Effector memory CD8-positive, alpha-beta T cell (primary cell): ENCODE data around the gene CRK.
"Not testable (repeated sequence)": the region's sequence is repeated elsewhere in the genome, so short reads cannot be mapped to it uniquely, and the experiment has no call there.

Experiments used
- ATAC-seq: fragments of 150-1000 bp; cut with Tn5 transposase; replicated peaks from 2 replicates; pipeline ENCODE4 v1.10.0; 2021; ENCODE audit warnings: mild to moderate bottlenecking, moderate library complexity
- DNase-seq, 3 experiments: peaks; one replicate each; pipeline ENCODE4 v3.0.0; 2021
- H3K27ac Mint-ChIP-seq, 2 donors: one replicate each; pipeline ENCODE4 v1.8.0; 2022; ENCODE audit warnings: mild to moderate bottlenecking in 2 of 2, mixed read lengths in 2 of 2, moderate library complexity in 2 of 2
- H3K27me3 Mint-ChIP-seq, 2 donors: one replicate each; pipeline ENCODE4 v1.8.0; 2022; ENCODE audit warnings: mixed read lengths in 2 of 2
- H3K36me3 Mint-ChIP-seq: one replicate; pipeline ENCODE4 v1.8.0; 2022; ENCODE audit warnings: mild to moderate bottlenecking, moderate library complexity, mixed read lengths; ENCODE audit not compliant: insufficient read depth
- H3K4me1 Mint-ChIP-seq, 2 donors: one replicate each; pipeline ENCODE4 v1.8.0; 2022; ENCODE audit warnings: low read depth in 2 of 2, mixed read lengths in 2 of 2
- H3K4me3 Mint-ChIP-seq, 2 donors: one replicate each; pipeline ENCODE4 v1.8.0; 2022; ENCODE audit warnings: mild to moderate bottlenecking in 2 of 2, mixed read lengths in 2 of 2, moderate library complexity in 2 of 2
- H3K9me3 Mint-ChIP-seq, 2 donors: one replicate each; pipeline ENCODE4 v1.8.0; 2022; ENCODE audit warnings: mixed read lengths in 2 of 2

CRK gene

DNA sequence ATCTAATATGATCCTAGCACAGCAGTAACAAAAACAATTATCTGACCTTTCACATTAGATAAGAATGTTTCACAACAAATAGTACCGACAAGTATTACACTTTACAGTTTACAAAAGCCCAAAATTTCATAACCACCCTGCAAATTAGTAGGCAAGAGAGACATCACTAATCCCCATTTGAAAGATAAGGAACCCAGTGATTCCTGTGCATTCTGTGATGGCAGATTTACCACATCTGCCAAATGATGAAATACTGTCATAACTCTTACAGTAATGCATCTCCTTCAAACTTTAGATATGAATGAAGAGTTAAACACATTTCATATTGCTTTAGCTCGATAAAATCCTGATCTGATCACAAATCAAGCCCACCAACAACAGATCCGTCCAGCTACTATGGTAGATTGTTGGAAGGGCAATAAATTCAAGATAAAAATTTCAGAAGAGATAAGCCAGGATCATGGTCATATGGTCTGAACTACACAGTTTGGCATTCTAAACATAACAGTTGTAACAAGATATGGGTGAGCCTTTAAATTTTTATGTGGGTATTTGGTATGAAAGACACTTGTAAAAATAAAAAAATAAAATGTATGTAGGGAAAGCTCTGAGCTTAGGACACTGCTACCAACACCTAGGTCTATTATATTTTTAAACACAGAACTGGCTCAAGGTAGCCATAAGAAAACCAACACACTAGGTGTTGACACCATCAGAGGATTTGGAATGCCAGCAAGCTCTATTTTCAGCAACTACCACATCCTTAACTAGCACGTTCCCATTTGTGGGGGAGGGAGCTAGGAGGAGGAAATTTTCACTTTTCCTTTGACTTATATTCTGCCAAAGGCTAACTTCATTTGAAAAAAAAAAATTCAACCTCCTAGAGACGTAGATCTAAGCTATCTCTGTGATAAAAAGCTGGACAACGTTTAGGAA is 65.3 kb downstream of the CRK start:
- peak overlapping the region; percentile 3 to 30 for H3K4me3 Mint-ChIP-seq
- H3K9me3 Mint-ChIP-seq, result no peaks in the 10 kb centered on the region
- DNase-seq (no peak), ATAC-seq (no peak)
- no peaks in the 10 kb centered on the region for H3K27me3 Mint-ChIP-seq
- peaks cover 43 to 57% of the 10 kb centered on the region in 2 donors for H3K4me1 Mint-ChIP-seq
- peak overlapping the region; percentile 10 to 59 for H3K27ac Mint-ChIP-seq
- H3K36me3 Mint-ChIP-seq, result peaks cover 18% of the 10 kb centered on the region

DNA sequence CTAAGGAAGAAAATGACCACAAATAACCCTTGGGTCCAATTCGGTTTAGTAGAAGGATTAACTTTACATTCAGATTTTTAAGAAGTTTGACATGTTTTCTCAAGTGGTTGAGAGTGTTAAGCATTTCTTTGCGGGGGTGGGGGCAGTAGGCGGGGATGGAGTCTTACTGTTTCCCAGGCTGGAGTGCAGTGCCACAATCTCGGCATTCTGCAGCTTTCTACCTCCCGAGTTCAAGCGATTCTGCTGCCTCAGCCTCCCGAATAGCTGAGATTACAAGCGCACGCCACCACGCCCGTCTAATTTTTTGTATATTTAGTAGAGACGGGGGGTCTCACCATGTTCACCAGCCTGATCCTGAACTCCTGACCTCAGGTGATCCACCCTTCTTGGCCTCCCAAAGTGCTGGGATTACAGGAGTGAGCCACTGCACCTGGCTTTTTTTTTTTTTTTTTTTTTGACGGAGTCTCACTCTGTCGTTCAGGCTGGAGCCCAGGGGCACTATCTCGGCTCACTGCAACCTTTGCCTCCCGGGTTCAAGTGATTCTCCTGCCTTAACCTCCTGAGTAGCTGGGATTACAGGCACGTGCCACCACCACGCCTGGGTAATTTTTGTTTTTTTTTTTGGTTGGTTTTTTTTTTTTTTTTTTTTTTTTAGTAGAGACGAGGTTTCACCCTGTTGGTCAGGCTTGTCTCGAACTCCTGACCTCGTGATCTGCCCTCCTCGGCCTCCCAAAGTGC is 68.4 kb downstream of the CRK start:
- H3K27ac Mint-ChIP-seq, result peak overlapping the region in 1 of 2 donors; percentile 75
- not testable (repeated sequence) for DNase-seq, ATAC-seq, H3K27me3 Mint-ChIP-seq, H3K9me3 Mint-ChIP-seq
- H3K4me1 Mint-ChIP-seq, result peaks cover 42 to 61% of the 10 kb centered on the region in 2 donors
- H3K36me3 Mint-ChIP-seq, result peaks cover 20% of the 10 kb centered on the region
- H3K4me3 Mint-ChIP-seq, result peak overlapping the region in 1 of 2 donors; percentile 31

DNA sequence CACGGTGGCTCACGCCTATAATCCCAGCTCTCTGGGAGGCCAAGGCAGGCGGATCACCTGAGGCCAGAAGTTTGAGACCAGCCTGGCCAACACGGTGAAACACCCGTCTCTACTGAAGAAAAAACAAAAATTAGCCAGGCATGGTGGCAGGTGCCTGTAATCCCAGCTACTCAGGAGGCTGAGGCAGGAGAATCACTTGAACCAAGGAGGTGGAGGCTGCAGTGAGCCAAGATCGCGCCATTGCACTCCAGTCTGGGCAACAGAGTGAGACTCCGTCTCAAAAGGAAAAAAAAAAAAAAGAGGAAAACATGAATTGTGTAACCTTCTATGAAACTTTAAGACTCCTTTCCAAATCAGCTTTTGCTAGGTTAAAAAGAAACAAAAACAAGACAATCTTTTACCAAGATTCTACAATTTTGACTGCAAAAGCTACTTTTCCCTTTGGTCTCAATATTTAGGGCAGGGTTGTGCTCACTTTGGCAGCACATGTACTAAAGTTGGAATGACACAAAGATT is 69.3 kb downstream of the CRK start:
- Mint-ChIP-seq H3K27ac (peak overlapping the region; percentile 56 to 75), H3K4me3 (peak overlapping the region in 1 of 2 donors; percentile 31), H3K4me1 (peaks cover 34 to 56% of the 10 kb centered on the region in 2 donors), H3K36me3 (peaks cover 23% of the 10 kb centered on the region)
- ATAC-seq, H3K27me3 Mint-ChIP-seq, H3K9me3 Mint-ChIP-seq, DNase-seq: not testable (repeated sequence)

DNA sequence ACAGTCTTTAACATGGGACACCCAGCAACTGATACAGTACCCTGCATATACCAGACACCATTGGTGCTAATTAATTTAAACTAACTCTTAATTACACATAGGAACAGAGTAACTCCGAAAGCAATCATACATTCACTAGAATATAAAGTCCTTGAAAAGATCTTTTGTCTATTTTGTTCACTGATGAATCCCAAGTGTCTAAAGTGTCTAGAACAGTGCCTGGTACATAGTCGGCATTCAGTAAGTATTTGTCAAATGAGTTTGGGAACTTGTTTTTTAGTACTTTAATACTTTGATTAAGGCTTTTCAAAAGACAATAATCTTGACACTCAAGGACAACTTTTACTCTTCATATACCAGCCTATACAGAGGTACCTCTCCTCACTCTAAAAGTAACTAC is 69.8 kb downstream of the CRK start:
- Mint-ChIP-seq H3K4me3 (peak overlapping the region in 1 of 2 donors; percentile 31), H3K36me3 (peaks cover 28% of the 10 kb centered on the region), H3K9me3 (no peaks in the 10 kb centered on the region), H3K27me3 (no peaks in the 10 kb centered on the region), H3K27ac (peak overlapping the region; percentile 56 to 75), H3K4me1 (peaks cover 35 to 56% of the 10 kb centered on the region in 2 donors)
- peak; percentile 33 for ATAC-seq
- no peak for DNase-seq

DNA sequence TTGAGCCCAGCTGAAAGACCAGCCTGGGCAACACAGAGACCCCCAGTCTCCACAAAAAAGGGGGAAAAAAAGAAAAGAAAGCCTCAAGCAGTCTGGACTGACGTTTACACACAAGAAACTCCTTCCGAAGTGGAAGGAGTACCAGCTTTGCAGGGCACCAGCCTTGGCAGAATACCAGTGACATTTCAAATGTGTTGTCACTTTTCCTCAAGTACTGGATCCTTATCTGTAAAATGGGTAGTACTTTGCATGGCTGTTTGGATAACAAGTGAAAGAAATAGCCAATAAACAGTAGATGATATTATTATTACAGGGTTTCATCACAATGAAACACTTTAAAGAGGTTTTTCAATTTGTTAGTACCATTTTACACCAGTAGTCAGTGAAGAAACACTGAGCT is 70.2 kb downstream of the CRK start:
- ATAC-seq (no peak), DNase-seq (no peak)
- peaks cover 36 to 54% of the 10 kb centered on the region in 2 donors for H3K4me1 Mint-ChIP-seq
- H3K27me3 Mint-ChIP-seq, result no peaks in the 10 kb centered on the region
- H3K36me3 Mint-ChIP-seq, result peaks cover 29% of the 10 kb centered on the region
- H3K9me3 Mint-ChIP-seq, result no peaks in the 10 kb centered on the region
- H3K4me3 Mint-ChIP-seq, result peak overlapping the region in 1 of 2 donors; percentile 3
- peak overlapping the region; percentile 46 to 69 for H3K27ac Mint-ChIP-seq

GRCh38 chr17:1384905-1385435 is 71.1 kb downstream of the CRK start:
- ATAC-seq, result no peak
- Mint-ChIP-seq H3K4me3 (peak overlapping the region; percentile 22 to 27), H3K9me3 (no peaks in the 10 kb centered on the region), H3K27me3 (no peaks in the 10 kb centered on the region), H3K36me3 (peaks cover 29% of the 10 kb centered on the region), H3K4me1 (peaks cover 37 to 54% of the 10 kb centered on the region in 2 donors), H3K27ac (peak overlapping the region in 1 of 2 donors; percentile 69)
- DNase-seq, result no peak

DNA sequence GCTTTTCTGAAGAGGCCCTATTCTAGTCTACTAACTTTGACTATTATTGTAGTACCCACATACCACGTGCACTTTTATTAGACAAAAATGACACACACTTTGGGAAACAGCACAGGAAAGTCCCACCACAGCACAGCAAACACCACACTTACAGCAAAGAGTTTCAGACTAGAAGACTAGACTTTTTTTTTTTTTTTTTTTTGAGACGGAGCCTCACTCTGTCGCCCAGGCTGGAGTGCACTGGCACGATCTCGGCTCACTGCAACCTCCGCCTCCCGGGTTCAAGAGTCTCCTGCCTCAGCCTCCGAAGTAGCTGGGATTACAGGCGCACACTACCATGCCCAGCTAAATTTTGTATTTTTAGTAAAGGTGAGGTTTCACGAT is 76.1 kb downstream of the CRK start:
- Mint-ChIP-seq H3K36me3 (peaks cover 30% of the 10 kb centered on the region), H3K9me3 (no peaks in the 10 kb centered on the region), H3K27ac (peak overlapping the region; percentile 0 to 90), H3K27me3 (no peaks in the 10 kb centered on the region), H3K4me1 (peaks cover 57 to 71% of the 10 kb centered on the region in 2 donors), H3K4me3 (peak overlapping the region; percentile 24 to 40)
- DNase-seq, result no peak
- ATAC-seq, result peak; percentile 74

DNA sequence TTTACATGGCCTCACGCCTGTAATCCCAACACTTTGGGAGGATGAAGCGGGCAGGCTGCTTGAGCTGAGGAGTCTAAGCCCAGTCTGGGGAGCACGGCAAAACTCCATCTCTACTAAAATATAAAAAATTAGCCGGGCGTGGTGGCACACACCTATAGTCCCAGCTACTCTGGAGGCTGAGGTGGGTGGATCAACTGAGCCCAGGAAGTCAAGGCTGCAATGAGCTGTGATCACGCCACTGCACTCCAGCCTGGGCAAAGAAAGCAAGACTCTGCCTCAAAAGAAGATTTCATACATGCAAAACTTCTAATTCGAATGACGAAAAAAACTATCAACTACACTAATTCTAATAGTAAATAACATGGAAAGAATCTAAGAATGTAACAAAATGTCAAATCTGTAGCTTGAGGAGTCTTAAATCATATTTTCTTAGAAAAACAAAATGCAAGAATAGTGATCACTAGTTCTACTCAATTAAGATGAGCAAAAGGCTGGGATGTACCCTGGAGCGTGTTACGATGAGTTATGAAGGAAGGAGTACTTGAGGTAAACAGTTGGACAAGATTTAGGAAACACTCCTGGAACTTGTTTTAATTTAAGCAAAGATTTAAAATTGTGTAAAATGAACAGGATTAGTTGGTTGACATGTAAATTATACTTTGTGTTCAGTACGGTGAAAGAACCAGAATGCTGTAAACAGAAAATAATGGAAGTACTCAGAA is 76.7 kb downstream of the CRK start:
- Mint-ChIP-seq H3K27me3 (no peaks in the 10 kb centered on the region), H3K36me3 (peaks cover 29% of the 10 kb centered on the region), H3K4me3 (peak overlapping the region; percentile 24 to 40), H3K4me1 (peaks cover 61 to 75% of the 10 kb centered on the region in 2 donors), H3K9me3 (no peaks in the 10 kb centered on the region), H3K27ac (peak overlapping the region; percentile 0 to 90)
- DNase-seq, result no peak
- no peak for ATAC-seq

DNA sequence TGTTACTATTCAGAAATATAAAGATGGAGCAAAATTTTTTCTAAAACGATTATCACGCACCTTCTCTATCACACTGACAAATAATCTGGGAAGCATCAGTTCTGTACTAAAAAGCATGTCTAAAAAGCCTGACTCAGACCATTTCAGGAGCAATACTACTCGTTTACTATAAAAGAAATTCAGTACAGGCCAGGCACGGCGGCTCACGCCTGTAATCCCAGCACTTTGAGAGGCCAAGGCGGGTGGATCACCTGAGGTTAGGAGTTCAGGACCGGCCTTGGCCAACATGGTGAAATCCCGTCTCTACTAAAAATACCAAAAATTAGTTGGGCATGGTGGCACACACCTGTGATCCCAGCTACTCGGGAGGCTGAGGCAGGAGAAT is 77.6 kb downstream of the CRK start:
- peak overlapping the region in 1 of 2 donors; percentile 0 for H3K27ac Mint-ChIP-seq
- peaks cover 68 to 79% of the 10 kb centered on the region in 2 donors for H3K4me1 Mint-ChIP-seq
- not testable (repeated sequence) for H3K9me3 Mint-ChIP-seq, H3K27me3 Mint-ChIP-seq, ATAC-seq, DNase-seq
- H3K36me3 Mint-ChIP-seq, result peaks cover 32% of the 10 kb centered on the region
- peak overlapping the region in 1 of 2 donors; percentile 12 for H3K4me3 Mint-ChIP-seq

DNA sequence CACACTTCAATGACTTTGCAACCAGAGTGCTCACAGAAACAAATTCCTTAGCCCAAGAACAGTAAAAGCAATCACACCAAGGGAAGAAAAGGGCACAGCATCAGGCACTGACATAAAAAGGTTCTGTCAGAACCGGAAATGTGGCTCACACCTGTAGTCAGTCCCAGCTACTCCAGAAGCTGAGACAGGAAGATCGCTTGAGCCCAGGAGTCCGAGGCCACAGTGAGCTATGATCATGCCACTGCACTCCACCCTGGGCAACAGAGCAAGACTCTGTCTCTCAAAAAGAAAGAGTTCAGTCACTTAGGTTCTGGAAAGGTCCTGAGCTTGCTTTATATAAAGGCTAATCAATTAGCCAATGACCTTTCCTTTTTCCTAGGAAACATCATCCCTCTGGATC is 78.7 kb downstream of the CRK start:
- Mint-ChIP-seq H3K4me1 (peaks cover 67 to 84% of the 10 kb centered on the region in 2 donors), H3K9me3 (no peaks in the 10 kb centered on the region), H3K4me3 (peak overlapping the region; percentile 36 to 51), H3K27me3 (no peaks in the 10 kb centered on the region), H3K36me3 (peaks cover 35% of the 10 kb centered on the region), H3K27ac (peak overlapping the region; percentile 40 to 82)
- ATAC-seq (no peak), DNase-seq (no peak)

DNA sequence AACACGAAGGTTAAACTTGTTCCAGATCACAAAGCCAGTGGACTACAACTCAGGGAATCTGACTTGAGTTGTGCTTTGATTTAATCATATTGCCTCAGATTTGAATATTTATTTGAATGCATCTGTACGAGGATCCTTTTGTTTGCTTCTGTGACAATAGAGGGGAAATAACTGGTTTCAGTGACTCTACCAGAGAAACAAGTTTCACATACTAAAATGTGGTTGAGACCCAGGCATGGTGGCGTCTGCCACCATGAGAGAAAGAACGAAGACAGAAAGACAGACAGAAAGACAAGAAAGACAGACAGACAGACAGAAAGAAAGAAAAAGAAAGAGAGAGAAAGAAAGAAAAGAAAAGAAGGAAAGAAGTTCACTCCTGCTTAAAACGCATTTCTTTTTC is 80.0 kb downstream of the CRK start:
- Mint-ChIP-seq H3K36me3 (peaks cover 30% of the 10 kb centered on the region), H3K4me1 (peaks cover 65 to 80% of the 10 kb centered on the region in 2 donors), H3K27me3 (no peaks in the 10 kb centered on the region), H3K27ac (peak overlapping the region; percentile 0 to 40), H3K4me3 (peak overlapping the region; percentile 36 to 65), H3K9me3 (no peaks in the 10 kb centered on the region)
- peak; percentile 20 for ATAC-seq
- DNase-seq, result no peak

DNA sequence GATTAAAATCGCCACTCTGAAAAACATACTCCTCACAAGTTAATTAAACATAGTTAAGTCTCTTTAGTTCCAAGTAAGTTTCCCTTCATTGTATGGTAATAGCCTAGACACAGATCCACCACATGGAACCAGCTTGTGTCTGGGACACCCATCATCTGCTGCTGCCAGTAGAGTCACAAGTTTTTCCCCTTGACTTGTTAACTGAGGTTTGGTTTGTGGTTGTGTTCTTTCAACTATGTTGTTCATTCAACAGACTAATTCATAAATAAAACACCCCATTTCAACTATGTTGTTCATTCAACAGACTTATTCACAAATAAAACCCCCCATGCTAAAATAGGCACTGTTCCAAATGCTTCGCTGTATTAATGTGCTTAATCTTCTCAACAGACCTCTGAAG is 80.4 kb downstream of the CRK start:
- peaks cover 65 to 79% of the 10 kb centered on the region in 2 donors for H3K4me1 Mint-ChIP-seq
- H3K4me3 Mint-ChIP-seq, result peak overlapping the region; percentile 36 to 65
- DNase-seq, result peak in 1 of 3 experiments; percentile 20
- H3K9me3 Mint-ChIP-seq, result no peaks in the 10 kb centered on the region
- peak overlapping the region; percentile 40 to 82 for H3K27ac Mint-ChIP-seq
- peak; percentile 76 for ATAC-seq
- H3K27me3 Mint-ChIP-seq, result no peaks in the 10 kb centered on the region
- H3K36me3 Mint-ChIP-seq, result peaks cover 35% of the 10 kb centered on the region
